ENCODE measurements around the gene ABO.
"Not testable (repeated sequence)": the region's sequence is repeated elsewhere in the genome, so short reads cannot be mapped to it uniquely, and the experiment has no call there.

Gene ABO

GRCh38 chr9:133246562-133246961 is 28.4 kb downstream of the ABO start:
- no peaks in the 10 kb centered on the region for H3K27me3 ChIP-seq (ENCODE audit: control insufficient read depth in 2 of 2, insufficient read depth in 2 of 2, low read length in 2 of 2)

DNA sequence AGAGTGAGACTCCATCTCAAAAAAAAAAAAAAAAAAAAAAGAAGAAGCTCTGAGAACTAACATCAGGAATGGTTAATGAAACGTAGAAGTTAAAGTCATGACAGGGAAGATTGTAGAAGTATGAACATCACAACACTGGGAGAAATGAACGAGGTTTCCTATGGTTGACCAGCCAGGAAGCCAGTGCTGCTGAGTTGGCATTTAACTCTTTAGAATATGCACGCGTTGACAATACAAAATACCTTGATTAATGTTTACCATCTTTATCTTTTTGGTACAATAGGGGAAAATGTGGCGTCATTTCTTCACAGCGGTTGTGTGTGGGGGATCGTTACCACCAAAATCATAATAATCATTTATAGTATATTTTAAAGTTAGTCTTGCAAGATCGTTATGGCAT is 32.0 kb downstream of the ABO start:
- Histone ChIP-seq H3K4me3 (ENCODE audit: low read length in 2 of 2) (no peak overlapping the region), H3K9ac (ENCODE audit: low read depth in 1 of 2, low read length in 2 of 2) (no peak overlapping the region), H3K27ac (ENCODE audit: low read depth in 2 of 2, low read length in 2 of 2) (no peak overlapping the region), H3K9me3 (ENCODE audit: control insufficient read depth in 2 of 2, low read length in 2 of 2) (no peaks in the 10 kb centered on the region), H3K27me3 (ENCODE audit: control insufficient read depth in 2 of 2, insufficient read depth in 2 of 2, low read length in 2 of 2) (no peaks in the 10 kb centered on the region), H3K4me1 (ENCODE audit: control insufficient read depth in 2 of 2, insufficient read depth in 2 of 2, low read length in 2 of 2) (peaks cover 4 to 24% of the 10 kb centered on the region in 2 donors), H3K36me3 (ENCODE audit: control insufficient read depth in 2 of 2, insufficient read depth in 2 of 2, low read length in 2 of 2) (no peaks in the 10 kb centered on the region)

More at GRCh38 chr9:133246562-133246961, 28.4 kb downstream of the ABO start:
- no peak overlapping the region for H3K9ac ChIP-seq (ENCODE audit: low read depth in 1 of 2, low read length in 2 of 2)
- H3K4me3 ChIP-seq (ENCODE audit: low read length in 2 of 2): no peak overlapping the region
- H3K9me3 ChIP-seq (ENCODE audit: control insufficient read depth in 2 of 2, low read length in 2 of 2): no peaks in the 10 kb centered on the region
- no peaks in the 10 kb centered on the region for H3K36me3 ChIP-seq (ENCODE audit: control insufficient read depth in 2 of 2, insufficient read depth in 2 of 2, low read length in 2 of 2)
- peaks cover 11 to 16% of the 10 kb centered on the region in 2 donors for H3K4me1 ChIP-seq (ENCODE audit: control insufficient read depth in 2 of 2, insufficient read depth in 2 of 2, low read length in 2 of 2)
- no peak overlapping the region for H3K27ac ChIP-seq (ENCODE audit: low read depth in 2 of 2, low read length in 2 of 2)

DNA sequence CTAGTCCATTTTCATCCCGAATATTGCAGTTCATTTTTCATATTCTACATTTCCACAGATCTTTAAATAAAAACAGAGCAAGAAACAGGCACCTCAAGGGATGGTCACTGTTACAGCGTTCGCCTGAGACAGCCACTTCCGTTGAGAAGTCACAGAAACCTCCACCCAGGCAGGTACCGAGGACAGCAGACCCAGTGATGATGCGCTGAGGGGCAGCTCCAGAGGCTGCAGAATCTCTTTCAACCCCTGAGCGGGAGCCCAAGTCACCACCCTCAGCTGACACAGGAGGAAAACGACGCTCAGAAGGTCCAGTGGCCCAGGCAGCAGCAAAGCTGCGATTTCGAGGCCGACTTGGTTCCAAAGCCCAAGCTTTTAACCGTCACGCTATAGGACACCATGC is 32.8 kb downstream of the ABO start:
- H3K36me3 ChIP-seq (ENCODE audit: control insufficient read depth in 2 of 2, insufficient read depth in 2 of 2, low read length in 2 of 2): no peaks in the 10 kb centered on the region
- peaks cover 4 to 24% of the 10 kb centered on the region in 2 donors for H3K4me1 ChIP-seq (ENCODE audit: control insufficient read depth in 2 of 2, insufficient read depth in 2 of 2, low read length in 2 of 2)
- H3K27me3 ChIP-seq (ENCODE audit: control insufficient read depth in 2 of 2, insufficient read depth in 2 of 2, low read length in 2 of 2): no peaks in the 10 kb centered on the region
- H3K9me3 ChIP-seq (ENCODE audit: control insufficient read depth in 2 of 2, low read length in 2 of 2): no peaks in the 10 kb centered on the region
- H3K4me3 ChIP-seq (ENCODE audit: low read length in 2 of 2): no peak overlapping the region
- no peak overlapping the region for H3K9ac ChIP-seq (ENCODE audit: low read depth in 1 of 2, low read length in 2 of 2)
- H3K27ac ChIP-seq (ENCODE audit: low read depth in 2 of 2, low read length in 2 of 2): no peak overlapping the region

- Histone ChIP-seq H3K4me3 (ENCODE audit: low read length in 2 of 2) (peak overlapping the region; percentile 69 to 75), H3K4me1 (ENCODE audit: control insufficient read depth in 2 of 2, insufficient read depth in 2 of 2, low read length in 2 of 2) (peaks cover 4 to 24% of the 10 kb centered on the region in 2 donors), H3K27ac (ENCODE audit: low read depth in 2 of 2, low read length in 2 of 2) (peak overlapping the region; percentile 85), H3K9me3 (ENCODE audit: control insufficient read depth in 2 of 2, low read length in 2 of 2) (no peaks in the 10 kb centered on the region), H3K27me3 (ENCODE audit: control insufficient read depth in 2 of 2, insufficient read depth in 2 of 2, low read length in 2 of 2) (no peaks in the 10 kb centered on the region), H3K9ac (ENCODE audit: low read depth in 1 of 2, low read length in 2 of 2) (peak overlapping the region in 1 of 2 donors; percentile 70), H3K36me3 (ENCODE audit: control insufficient read depth in 2 of 2, insufficient read depth in 2 of 2, low read length in 2 of 2) (no peaks in the 10 kb centered on the region)
These were observed 35.4 kb downstream of the ABO start for GRCh38 chr9:133239533-133240090.

- no peaks in the 10 kb centered on the region for H3K36me3 ChIP-seq (ENCODE audit: control insufficient read depth in 2 of 2, insufficient read depth in 2 of 2, low read length in 2 of 2)
- peaks cover 4 to 24% of the 10 kb centered on the region in 2 donors for H3K4me1 ChIP-seq (ENCODE audit: control insufficient read depth in 2 of 2, insufficient read depth in 2 of 2, low read length in 2 of 2)
- H3K27ac ChIP-seq (ENCODE audit: low read depth in 2 of 2, low read length in 2 of 2): peak overlapping the region; percentile 85
- H3K27me3 ChIP-seq (ENCODE audit: control insufficient read depth in 2 of 2, insufficient read depth in 2 of 2, low read length in 2 of 2): no peaks in the 10 kb centered on the region
- no peaks in the 10 kb centered on the region for H3K9me3 ChIP-seq (ENCODE audit: control insufficient read depth in 2 of 2, low read length in 2 of 2)
- peak overlapping the region; percentile 56 to 70 for H3K9ac ChIP-seq (ENCODE audit: low read depth in 1 of 2, low read length in 2 of 2)
- peak overlapping the region; percentile 69 to 75 for H3K4me3 ChIP-seq (ENCODE audit: low read length in 2 of 2)
These were observed 36.0 kb downstream of the ABO start for GRCh38 chr9:133238851-133239532.

DNA sequence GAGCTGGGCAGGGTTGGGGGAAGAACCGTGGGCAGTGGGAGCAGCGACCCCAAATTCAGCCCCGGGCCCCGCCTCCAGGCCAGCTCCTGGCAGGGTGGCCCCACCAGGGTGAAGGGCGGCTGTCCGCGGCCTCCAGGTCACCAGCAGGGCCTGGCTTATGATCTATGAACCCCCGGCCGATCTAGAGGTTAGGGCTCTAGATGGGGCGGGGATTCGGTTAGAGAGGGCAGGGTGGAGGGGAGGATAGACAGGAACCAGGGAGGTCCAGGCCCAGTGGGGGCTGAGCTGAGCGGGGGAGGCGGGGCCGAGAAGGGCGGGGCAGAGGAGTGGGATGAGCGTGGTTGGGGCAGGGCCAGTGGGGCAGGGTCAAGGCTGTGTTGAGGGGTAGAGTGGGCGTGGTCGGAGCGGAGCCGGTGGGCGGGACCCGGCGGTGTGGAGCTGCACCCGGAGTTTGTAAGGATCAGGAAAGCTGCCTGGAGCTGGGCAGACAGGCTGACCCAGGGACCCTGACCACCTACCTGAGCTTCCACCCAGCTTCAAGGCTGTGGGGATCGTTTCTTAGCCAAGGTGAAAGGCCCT is 36.6 kb downstream of the ABO start:
- H3K27ac ChIP-seq (ENCODE audit: low read depth in 2 of 2, low read length in 2 of 2): peak overlapping the region; percentile 85
- peaks cover 4 to 24% of the 10 kb centered on the region in 2 donors for H3K4me1 ChIP-seq (ENCODE audit: control insufficient read depth in 2 of 2, insufficient read depth in 2 of 2, low read length in 2 of 2)
- H3K4me3 ChIP-seq (ENCODE audit: low read length in 2 of 2): peak overlapping the region; percentile 69 to 75
- H3K27me3 ChIP-seq (ENCODE audit: control insufficient read depth in 2 of 2, insufficient read depth in 2 of 2, low read length in 2 of 2): no peaks in the 10 kb centered on the region
- no peaks in the 10 kb centered on the region for H3K36me3 ChIP-seq (ENCODE audit: control insufficient read depth in 2 of 2, insufficient read depth in 2 of 2, low read length in 2 of 2)
- H3K9me3 ChIP-seq (ENCODE audit: control insufficient read depth in 2 of 2, low read length in 2 of 2): no peaks in the 10 kb centered on the region
- peak overlapping the region; percentile 56 to 70 for H3K9ac ChIP-seq (ENCODE audit: low read depth in 1 of 2, low read length in 2 of 2)

DNA sequence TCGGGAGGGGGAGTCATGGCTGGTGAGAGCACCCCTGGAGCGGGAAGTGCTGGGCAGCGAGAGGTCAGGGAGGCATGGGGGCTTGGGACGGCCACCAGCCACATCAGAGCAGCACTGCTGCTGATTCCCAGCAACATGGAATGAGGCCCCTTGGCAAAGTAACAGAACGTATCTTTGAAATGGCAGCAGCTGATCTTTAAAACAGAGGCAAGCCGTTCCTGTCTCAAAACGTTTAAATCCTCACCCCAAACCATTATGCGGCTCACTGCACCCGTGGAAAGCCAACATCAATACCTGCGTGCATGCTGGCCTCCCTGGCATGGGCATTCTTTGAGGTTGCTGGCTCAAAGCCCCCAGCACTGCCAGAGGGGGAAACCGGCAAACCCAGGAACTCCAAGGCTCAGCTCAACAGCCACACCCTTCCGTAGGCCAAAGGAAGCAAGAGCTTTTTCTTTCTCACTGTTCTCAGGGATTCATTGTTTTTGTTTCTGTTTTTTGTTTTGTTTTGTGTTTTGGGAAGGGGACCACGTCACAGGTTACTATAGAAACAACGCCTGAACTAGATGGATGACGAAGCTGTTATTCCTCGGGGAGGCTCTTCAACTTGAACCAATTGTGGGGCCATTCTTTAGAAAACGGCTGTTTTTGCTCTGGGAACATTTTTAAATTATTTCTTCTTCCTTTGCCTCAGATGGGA is 37.8 kb downstream of the ABO start:
- no peaks in the 10 kb centered on the region for H3K9me3 ChIP-seq (ENCODE audit: control insufficient read depth in 2 of 2, low read length in 2 of 2)
- H3K27me3 ChIP-seq (ENCODE audit: control insufficient read depth in 2 of 2, insufficient read depth in 2 of 2, low read length in 2 of 2): no peaks in the 10 kb centered on the region
- H3K36me3 ChIP-seq (ENCODE audit: control insufficient read depth in 2 of 2, insufficient read depth in 2 of 2, low read length in 2 of 2): no peaks in the 10 kb centered on the region
- no peak overlapping the region for H3K4me3 ChIP-seq (ENCODE audit: low read length in 2 of 2)
- peak overlapping the region; percentile 85 for H3K27ac ChIP-seq (ENCODE audit: low read depth in 2 of 2, low read length in 2 of 2)
- no peak overlapping the region for H3K9ac ChIP-seq (ENCODE audit: low read depth in 1 of 2, low read length in 2 of 2)
- peaks cover 4 to 27% of the 10 kb centered on the region in 2 donors for H3K4me1 ChIP-seq (ENCODE audit: control insufficient read depth in 2 of 2, insufficient read depth in 2 of 2, low read length in 2 of 2)

DNA sequence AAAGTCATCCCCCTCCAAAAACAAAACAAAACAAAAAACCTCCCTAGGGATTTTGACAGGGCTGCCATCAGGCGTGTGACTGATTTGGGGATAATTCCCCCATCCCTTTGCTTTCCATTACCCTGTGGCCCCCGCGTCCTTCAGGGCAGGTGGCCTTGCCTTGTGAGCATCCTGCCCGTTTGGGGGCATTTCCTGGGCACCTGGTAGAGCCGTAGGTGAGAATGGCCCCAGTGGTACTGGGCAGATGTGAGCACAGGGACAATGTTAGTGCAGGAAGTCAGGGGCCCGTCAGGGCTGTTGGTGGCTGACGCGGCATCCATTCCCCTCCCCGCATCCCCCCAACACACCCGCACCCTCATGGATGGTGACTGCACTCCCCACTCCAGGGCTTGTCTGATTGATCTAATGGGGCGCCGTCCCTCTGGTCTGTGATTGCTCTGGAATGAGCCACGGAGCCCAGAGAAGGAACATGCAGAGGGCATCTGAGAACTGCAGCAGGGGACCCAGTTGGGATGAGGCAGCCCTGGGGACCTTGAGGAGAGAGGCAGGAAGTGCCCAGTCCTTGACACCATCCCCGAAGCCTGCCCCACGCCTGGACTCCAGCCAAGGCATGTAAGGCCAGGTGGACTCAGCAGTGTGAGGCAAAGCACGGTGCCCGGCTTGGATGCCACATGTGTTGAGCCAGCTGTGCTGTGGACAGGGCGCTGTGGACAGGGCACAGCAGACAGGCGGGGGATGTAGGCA is 38.5 kb downstream of the ABO start:
- Histone ChIP-seq H3K4me1 (ENCODE audit: control insufficient read depth in 2 of 2, insufficient read depth in 2 of 2, low read length in 2 of 2) (peaks cover 4 to 28% of the 10 kb centered on the region in 2 donors), H3K27ac (ENCODE audit: low read depth in 2 of 2, low read length in 2 of 2) (peak overlapping the region; percentile 57 to 85)
- not testable (repeated sequence) for H3K36me3 ChIP-seq (ENCODE audit: control insufficient read depth in 2 of 2, insufficient read depth in 2 of 2, low read length in 2 of 2); H3K4me3 ChIP-seq (ENCODE audit: low read length in 2 of 2); H3K27me3 ChIP-seq (ENCODE audit: control insufficient read depth in 2 of 2, insufficient read depth in 2 of 2, low read length in 2 of 2); H3K9me3 ChIP-seq (ENCODE audit: control insufficient read depth in 2 of 2, low read length in 2 of 2); H3K9ac ChIP-seq (ENCODE audit: low read depth in 1 of 2, low read length in 2 of 2)

DNA sequence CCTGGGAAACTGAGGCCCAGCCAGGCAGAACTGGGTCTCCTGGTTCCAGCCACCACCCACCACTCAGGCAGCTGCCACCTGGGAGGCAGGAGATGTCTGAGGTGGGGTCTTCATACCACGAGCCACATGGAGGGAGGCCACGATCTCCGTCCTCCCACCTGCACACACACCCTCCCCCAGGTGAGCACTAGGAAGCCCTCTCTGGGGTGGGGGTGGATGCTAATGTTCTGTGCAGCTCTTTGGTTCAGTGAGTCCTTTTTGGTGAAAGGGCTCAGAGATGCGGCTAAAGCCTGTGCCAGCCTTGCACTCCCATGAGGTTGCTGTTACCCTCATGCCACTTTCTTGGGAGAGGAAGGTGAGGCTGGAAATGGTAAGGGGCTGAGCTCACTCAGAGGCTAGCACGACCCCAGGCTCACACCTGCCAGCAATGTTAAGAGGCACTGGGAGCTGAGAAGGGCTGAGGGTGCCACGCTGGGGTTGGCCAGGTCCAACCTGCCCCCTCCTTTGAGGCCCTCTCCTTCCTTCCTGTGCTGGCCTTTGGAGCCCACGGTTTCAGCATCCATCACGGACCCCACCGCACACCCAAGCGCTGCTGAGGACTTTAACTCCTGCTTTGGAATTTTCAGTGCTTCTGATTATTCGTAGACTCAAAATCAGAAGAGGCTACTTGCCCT is 39.3 kb downstream of the ABO start:
- no peaks in the 10 kb centered on the region for H3K27me3 ChIP-seq (ENCODE audit: control insufficient read depth in 2 of 2, insufficient read depth in 2 of 2, low read length in 2 of 2)
- H3K9me3 ChIP-seq (ENCODE audit: control insufficient read depth in 2 of 2, low read length in 2 of 2): no peaks in the 10 kb centered on the region
- H3K4me1 ChIP-seq (ENCODE audit: control insufficient read depth in 2 of 2, insufficient read depth in 2 of 2, low read length in 2 of 2): peaks cover 4 to 28% of the 10 kb centered on the region in 2 donors
- no peak overlapping the region for H3K4me3 ChIP-seq (ENCODE audit: low read length in 2 of 2)
- H3K36me3 ChIP-seq (ENCODE audit: control insufficient read depth in 2 of 2, insufficient read depth in 2 of 2, low read length in 2 of 2): no peaks in the 10 kb centered on the region
- H3K9ac ChIP-seq (ENCODE audit: low read depth in 1 of 2, low read length in 2 of 2): no peak overlapping the region
- H3K27ac ChIP-seq (ENCODE audit: low read depth in 2 of 2, low read length in 2 of 2): no peak overlapping the region

Measured in mucosa of rectum (tissue), 2 donors.